Measurements from ENCODE around the gene PHLDA2. TPM values are rescaled to one million over a fixed set of nuclear protein-coding genes. Genes with fewer than 3 reads are reported as not detected.
"Not testable (repeated sequence)": the region's sequence is repeated elsewhere in the genome, so short reads cannot be mapped to it uniquely, and the experiment has no call there.

Gene PHLDA2
- total RNA-seq, 2 donors from 2014 or later = 4.6 to 8.1 TPM

DNA sequence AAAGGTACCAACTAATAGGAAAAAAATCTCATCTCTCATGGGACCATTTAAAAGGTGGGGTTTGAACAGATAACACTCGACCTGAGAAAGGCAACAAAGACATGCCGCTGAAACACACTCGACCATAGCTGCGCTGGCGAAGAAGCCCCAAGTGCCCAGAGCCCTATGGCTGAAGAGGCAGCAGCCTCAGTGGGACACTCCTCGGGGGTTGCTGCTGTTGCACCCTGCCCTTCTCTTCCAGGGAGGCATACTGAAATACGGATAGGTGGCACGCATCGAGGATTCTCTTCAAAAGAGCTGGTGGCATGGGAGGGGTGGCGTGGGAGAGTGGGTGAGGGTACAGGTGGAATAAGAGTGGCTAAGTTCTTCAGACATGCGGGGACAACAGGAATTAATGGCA, 18.5 kb upstream of the PHLDA2 start:
- no peak for DNase-seq (ENCODE audit: low spot score)
- intact Hi-C loops (cut with DNase I) = no loop called here

DNA sequence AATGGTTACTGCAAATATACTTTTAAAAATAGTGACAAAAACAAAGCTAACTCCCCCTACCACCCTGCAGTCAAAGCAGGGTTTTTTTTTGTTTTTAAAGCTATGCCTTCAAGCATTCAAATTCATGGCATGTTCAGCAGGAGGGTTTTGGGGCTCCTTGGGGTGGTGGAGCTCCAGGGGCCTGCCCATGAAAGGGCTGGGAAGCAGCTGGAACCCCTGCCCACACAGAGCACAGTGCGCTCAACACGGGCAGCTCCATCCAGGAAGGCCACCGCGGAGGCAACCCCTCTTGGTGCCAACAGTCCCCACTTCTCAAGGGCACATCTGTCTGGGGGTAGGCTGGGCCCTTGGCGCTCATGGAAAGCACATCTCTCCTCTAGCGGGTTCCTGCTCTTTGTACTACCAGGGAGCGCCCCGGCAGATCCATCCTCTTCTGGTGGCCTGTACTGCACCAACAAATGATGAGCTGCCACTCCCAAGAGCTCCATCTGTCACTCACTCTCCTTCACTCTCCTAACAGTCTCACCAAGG, 16.6 kb upstream of the PHLDA2 start:
- intact Hi-C loops (cut with DNase I) = no loop called here

DNA sequence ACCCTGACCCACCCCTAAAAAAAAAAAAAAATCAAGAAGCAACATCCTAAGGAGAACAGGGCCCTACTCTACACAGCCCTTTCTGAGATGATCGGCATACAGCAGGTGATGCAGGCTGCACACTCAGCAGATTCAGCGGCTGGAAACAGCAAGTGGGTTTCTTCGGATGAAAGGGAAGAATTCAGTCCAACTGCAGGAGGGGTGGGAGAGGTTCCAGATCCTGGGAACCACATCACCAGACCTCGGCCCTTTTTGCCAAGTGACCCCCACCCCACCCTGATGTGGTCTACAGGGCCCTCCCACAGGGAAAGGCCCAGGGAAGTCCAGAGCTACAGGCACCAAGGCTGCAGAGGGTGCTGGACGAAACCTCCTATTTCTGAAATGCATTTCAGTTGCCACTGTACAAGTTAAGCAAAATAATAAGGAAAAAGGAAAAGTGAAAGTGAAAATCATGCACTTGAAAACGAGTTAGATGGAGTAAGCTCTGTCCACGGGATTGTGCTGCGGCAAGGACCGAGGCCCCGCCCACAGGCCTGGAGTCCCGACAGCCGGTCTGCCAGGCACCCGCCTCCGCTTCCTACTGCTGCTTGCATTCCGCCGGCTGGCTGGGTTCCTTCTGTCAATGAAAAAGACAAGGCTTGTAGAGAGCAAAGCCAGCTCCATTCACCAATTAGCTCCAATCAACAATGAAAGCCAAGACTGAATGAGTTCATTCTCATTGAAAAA, 16.0 kb upstream of the PHLDA2 start:
- intact Hi-C loops (cut with DNase I) = no loop called here
- peak; percentile 97 for DNase-seq (ENCODE audit: low spot score)

More for the DNA sequence above, 16.6 kb upstream of the PHLDA2 start:
- DNase-seq (ENCODE audit: low spot score) = no peak

DNA sequence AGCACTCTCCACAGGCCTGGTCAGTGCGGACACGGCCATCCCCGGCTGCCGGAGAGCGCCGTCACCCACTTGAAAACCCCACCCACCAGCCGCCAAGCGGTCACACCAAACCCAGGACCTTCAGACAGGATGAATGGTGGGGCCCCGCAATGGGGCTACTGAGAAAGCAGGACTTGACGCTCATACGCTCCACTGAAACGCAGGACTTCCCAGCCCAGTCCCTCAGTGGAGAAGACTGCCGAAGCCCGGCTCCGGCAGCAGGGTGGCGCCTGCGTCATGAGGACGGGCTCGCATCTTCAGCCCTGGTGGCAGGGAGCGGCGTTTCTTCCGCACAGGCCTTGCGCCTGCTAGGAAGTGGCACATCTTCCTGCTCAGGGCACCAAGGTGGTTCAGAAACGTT, 15.3 kb upstream of the PHLDA2 start:
- DNase-seq (ENCODE audit: low spot score) = no peak
- intact Hi-C loops (cut with DNase I) = no loop called here

DNA sequence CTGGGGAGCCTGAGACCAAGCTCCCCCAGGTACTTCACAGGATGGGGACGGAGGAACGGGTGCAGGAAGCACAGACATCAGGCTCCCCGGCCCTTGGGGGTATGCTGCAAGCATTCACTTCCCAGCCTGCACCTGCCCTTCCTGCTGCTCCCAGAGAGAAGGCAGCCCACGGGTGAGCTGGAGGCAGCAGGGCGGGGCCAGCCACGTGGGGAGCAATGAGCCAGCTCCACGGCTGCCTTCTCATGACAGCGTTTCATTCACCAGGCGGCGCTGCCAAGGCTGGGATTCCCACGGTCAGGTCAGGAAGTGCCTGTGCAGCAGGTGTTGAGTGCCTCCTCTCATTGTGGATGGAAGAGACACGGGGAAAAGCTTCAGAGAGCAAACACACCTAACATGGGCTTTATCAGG, 14.5 kb upstream of the PHLDA2 start:
- intact Hi-C loops (cut with DNase I) = no loop called here
- no peak for DNase-seq (ENCODE audit: low spot score)

DNA sequence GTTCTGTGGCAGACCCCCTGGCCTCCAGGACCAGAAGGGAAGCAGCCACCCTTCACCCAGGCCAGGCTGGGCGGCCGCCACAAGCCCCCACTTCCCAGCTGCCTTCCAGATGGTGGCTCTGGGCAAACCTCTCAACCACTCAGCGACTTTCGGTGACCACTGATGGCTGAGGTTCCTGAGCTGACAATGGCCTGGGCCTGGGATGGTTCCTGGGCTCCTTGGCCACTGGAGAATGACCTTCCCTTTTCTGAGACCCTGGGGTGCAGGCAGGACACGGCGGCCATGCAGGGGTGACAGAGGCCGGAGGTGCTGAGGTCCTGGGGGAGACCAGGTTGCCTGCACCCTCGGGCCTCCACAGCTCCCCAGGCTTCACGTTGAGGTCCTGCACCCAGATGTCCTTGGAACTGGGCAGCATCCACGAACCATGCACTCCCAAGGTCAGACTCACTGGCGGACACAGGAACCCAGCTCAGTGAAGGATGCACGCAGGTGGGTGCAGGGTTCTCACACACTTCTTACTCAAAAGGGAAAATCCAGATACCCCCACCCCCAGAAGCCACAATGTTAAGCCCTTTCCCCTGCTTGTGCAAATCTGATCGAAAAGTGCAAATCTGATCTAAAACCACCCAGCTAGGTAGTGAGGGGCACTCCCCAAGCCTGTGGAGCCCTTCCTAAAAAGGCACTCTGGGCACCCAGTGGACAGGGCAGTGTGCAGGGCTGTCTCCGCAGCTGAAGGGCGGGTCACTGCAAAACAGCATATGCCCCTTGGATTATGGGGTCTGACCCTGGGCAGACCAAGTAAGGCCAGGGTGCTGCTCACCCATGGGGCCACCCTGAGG, 13.9 kb upstream of the PHLDA2 start:
- intact Hi-C loops (cut with DNase I) = no loop called here
- DNase-seq (ENCODE audit: low spot score) = no peak

DNA sequence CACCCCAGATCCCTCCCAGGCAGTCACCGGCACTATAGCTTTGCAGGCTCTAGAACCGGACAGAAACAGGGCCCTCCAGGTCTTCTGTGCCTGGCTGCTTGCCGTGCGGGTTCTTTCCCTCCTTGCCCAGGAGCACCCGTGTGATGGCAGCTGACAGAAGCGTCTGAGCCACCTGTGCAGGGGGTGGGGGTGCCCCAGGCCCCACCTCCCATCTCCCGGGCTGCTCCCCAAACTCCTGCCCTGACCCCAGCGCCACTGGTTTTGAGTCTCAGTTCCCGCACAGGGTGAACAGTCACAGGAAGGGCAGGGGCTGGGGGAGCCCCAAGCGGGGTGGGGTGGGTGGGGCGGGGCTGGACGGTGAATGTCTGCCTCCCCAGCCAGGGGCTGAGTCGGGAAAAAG, 13.2 kb upstream of the PHLDA2 start:
- DNase-seq (ENCODE audit: low spot score) = no peak
- intact Hi-C loops (cut with DNase I) = no loop called here

DNA sequence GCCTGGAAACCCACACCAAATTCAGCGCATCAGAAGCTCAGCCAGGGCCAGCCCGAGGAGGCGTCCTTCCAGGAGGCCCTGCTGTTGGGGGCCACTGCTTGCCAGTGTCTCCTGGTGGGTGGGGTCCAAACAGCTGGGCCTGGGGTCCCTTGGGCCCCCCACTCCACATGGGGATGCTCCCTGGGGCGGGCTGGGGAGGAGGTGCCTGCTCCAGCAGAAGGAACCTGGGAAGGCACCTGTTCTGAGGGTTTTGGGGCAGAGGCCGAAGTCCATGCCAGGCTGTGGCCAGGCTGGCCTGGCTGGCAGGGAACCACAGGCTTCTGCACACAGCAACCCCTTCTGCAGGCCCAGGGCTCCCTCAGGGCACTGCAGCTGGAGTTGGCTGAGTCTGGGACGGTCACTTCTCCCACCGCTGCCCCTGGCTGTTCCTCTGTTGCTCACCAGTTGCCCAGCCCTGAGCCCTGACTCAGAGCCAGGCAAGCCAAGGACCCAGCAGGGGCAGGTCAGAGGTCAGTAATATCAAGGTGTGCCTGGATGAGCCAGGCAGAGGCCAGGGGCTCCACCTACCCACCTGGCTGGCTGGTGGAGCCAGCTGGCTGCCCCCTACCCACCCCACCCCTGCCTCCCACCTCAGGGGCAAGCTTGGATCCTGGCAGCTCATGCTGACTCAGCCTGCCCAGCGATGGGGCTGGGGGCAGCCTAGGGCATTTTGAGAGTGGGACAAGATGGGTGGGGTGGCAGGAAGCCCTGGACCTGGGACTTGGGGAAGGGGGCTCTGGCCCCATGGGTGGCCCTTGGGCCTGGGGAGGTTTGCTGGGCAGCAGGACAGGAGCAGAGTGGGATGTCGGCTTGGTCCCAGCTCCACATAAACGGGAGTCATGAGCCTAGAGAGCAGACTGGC, 12.0 kb upstream of the PHLDA2 start:
- intact Hi-C loops (cut with DNase I) = no loop called here
- no peak for DNase-seq (ENCODE audit: low spot score)

DNA sequence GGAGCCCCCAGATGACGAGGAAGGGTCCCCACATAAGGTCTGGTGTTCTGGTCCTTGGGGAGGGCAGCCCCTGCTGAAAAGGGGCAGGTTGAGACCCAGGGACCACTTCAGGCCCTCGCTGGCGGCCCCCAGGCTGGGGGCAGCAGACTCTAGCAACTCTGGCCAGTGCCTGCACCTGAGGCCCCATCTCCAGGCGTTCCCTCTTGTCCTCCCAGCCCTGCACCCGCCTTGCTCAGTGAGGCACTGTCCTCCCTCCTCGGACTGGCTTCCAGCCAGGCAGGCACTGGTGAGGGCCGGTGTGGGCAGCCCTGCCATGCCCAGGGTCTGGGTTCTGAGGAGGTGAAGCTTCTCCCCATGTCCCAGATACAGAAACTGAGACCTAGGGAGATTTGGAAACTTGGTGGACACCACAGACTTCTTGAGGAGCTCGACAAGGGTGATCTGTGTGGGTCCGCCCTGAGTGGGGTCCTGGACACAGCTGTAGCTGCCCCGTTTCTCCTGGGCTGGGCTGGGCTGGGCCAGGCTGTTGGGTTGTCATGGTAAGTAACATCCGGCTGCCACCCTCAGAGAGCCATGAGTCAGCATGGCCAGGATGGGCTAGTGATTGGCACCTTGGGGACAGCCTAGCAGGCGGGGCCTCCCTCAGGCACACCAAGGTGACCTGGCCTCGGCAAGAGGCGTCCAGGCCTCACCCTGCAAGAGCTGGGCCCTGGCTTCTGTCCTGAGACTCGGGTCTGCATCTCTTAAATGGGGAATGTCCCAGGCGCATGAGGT, 11.1 kb upstream of the PHLDA2 start:
- intact Hi-C loops (cut with DNase I) = no loop called here
- DNase-seq (ENCODE audit: low spot score) = no peak

DNA sequence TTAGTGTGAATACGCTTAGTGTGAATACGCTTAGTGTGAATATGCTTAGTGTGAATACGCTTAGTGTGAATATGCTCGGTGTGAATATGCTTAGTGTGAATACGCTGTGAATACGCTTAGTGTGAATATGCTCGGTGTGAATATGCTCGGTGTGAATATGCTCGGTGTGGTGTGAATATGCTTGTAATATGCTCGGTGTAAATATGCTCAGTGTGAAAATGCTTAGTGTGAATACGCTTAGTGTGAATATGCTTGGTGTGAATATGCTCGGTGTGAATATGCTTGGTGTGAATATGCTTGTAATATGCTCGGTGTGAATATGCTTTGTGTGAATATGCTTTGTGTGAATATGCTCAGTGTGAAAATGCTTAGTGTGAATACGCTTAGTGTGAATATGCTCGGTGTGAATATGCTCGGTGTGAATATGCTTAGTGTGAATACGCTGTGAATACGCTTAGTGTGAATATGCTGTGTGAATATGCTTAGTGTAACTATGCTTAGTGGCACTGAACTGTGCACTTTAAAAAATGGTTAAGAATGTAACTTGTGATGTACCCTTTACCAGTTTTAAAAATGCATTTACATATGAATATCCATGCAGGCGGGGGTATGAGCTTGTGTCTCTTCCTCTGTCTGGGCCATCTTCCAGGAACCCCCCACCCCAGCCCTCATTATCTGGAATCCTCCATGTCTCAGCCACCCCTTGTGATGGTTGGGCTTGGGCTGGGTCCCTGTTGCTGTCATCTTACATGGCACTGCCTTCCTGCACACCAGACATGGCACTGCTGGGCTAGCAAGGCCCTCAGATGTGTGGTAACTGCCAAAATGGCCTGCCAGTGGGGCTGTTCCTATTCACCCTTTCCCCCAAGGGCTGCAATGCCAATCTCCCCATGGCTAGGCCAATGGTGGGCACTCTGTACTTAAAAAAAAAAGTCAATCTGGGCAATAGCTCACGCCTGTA, 9.5 kb upstream of the PHLDA2 start:
- DNase-seq (ENCODE audit: low spot score); intact Hi-C loops (cut with DNase I): not testable (repeated sequence)

DNA sequence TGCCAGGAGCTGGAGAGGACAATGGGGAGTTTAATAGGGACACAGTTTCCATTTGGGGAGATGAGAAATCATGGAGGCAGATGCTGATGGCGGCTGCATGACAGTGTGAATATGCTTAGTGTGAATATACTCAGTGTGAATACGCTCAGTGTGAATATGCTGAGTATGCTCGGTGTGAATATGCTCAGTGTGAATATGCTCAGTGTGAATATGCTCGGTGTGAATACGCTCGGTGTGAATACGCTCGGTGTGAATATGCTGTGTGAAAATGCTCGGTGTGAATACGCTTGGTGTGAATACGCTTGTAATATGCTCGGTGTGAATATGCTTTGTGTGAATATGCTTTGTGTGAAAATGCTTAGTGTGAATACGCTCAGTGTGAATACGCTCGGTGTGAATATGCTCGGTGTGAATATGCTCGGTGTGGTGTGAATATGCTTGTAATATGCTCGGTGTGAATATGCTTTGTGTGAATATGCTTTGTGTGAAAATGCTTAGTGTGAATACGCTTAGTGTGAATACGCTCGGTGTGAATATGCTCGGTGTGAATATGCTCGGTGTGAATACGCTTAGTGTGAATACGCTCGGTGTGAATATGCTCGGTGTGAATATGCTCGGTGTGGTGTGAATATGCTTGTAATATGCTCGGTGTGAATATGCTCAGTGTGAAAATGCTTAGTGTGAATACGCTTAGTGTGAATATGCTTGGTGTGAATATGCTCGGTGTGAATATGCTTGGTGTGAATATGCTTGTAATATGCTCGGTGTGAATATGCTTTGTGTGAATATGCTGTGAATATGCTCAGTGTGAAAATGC, 8.6 kb upstream of the PHLDA2 start:
- intact Hi-C loops (cut with DNase I); DNase-seq (ENCODE audit: low spot score): not testable (repeated sequence)

DNA sequence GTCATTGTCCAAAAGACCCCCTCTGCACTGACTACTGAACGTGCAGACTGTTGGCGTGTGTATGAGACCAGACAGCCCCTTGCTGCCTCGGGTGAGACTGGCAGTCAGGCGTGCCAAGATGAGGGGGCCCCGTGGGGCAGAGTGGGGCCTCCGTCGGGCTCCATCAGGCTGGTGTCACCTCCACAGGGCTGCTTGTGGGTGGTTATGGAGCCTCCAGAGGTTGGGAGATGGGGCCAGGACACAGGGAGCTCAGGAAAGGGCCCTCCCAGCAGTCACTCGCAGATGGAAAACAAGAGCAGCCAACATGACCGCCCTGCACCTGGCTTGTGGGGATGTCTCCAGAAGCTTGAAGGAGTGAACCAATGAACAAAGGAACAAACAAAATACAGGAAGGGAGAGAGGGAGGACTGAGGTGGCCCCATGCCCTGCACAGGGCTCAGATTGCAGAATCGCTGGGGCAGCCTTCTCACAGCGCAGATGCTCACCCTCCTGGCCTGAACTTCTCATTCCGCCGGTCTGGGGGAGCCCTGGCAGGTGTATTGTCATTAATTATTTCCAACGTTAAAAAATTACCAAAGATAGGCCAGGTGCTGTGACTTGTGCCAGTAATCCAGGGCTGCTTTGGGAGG, 5.5 kb upstream of the PHLDA2 start:
- intact Hi-C loops (cut with DNase I) = no loop called here
- DNase-seq (ENCODE audit: low spot score) = peak; percentile 56

DNA sequence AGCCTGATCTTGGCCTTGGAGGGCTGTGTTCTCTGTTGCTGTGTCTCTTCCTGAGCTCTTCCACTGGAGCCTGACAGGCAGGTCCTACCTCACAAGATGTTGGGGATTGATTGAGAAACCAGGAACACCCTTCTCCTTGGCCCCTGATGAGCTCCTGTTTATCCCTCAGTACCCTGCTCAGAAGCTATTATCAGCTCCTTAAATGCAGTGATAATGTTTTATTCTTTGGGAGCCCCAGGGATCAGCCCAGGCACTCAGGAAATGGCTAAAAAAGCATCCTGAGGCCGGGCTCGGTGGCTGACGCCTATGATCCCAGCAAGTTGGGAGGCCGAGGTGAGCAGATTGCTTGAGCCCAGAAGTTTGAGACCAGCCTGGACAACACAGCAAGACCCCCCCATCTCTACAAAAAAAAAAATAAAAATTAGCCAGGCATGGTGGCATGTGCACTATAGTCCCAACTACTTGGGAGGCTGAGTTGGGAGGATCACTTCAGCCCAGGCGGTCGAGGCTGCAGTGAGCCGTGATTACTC, 4.9 kb upstream of the PHLDA2 start:
- intact Hi-C loops (cut with DNase I) = no loop called here
- DNase-seq (ENCODE audit: low spot score) = peak; percentile 26

DNA sequence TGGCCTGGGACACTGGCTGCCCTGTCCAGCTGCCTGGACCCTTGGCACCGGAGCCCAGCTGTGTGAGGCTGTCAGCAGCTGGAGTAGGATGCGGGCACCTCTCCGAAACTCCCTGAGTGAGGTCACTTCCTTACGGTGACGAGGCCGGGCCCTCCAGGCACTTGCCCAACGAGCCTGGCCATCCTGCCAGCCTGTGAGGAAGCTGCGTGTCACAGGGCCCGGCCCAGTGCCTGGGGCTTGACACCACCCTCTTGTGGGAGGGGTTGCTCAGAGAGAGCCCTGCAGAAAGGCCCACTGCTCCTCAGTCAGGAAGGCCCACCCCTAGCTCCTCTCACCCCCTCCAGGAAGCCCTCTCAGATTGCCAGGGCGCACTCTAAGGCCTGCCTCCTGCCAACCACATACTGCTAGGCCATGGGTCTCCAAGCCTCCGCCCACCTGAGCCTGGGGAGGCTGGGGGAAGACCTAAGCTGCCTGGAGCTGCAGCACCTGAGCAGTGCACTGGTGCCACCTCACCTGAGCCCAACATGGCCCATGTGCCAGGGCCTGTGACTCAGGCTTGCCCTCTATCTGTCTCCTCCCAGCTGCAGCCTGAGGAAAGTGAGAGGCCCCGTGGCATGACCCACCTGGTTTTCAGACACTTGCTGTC, 4.3 kb upstream of the PHLDA2 start:
- DNase-seq (ENCODE audit: low spot score) = peak; percentile 96
- intact Hi-C loops (cut with DNase I) = no loop called here

DNA sequence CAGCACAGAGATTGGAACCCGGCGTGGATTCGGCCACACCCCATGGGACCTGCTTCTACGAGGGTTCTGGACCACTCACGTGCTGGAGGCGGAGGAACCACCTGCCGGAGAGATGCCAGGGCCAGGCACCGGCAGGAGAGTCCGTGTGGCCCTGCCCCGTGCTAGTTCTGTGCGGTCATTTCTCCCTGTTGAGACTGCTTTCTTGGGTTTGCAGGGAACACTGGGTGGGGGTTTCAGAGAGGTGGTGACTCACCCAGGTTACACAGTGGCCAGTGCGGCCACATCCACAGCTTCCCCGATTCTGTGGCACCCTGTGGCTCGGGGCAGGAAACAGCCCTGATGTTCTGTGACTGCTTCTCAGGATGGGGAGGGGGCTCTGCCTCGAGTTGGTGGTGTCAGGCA, 3.6 kb upstream of the PHLDA2 start:
- DNase-seq (ENCODE audit: low spot score) = peak; percentile 81

More for the DNA sequence above, 3.6 kb upstream of the PHLDA2 start:
- intact Hi-C loops (cut with DNase I) = no loop called here
